Central memory CD8-positive, alpha-beta T cell (primary cell): ENCODE data around the gene PDGFD.

Experiments used
- ATAC-seq: fragments of 150-1000 bp; cut with Tn5 transposase; replicated peaks from 2 replicates; pipeline ENCODE4 v1.10.0; 2022; ENCODE audit warnings: mild to moderate bottlenecking, moderate FRiP score, moderate number of reproducible peaks; ENCODE audit not compliant: poor library complexity, severe bottlenecking; ENCODE audit errors: extremely low read depth
- DNase-seq, 2 donors: peaks; one replicate each; pipeline ENCODE4 v3.0.0; 2021; ENCODE audit warnings: low spot score in 2 of 2
- H3K27ac Mint-ChIP-seq: one replicate; pipeline ENCODE4 v1.8.0; 2022; ENCODE audit warnings: low read depth, mild to moderate bottlenecking, moderate library complexity, mixed read lengths
- H3K27me3 Mint-ChIP-seq: one replicate; pipeline ENCODE4 v1.8.0; 2022; ENCODE audit warnings: mixed read lengths
- H3K36me3 Mint-ChIP-seq: one replicate; pipeline ENCODE4 v1.8.0; 2022; ENCODE audit warnings: mild to moderate bottlenecking, moderate library complexity, mixed read lengths; ENCODE audit not compliant: insufficient read depth
- H3K4me1 Mint-ChIP-seq: one replicate; pipeline ENCODE4 v1.8.0; 2022; ENCODE audit warnings: mixed read lengths
- H3K4me3 Mint-ChIP-seq: one replicate; pipeline ENCODE4 v1.8.0; 2022; ENCODE audit warnings: mild to moderate bottlenecking, moderate library complexity, mixed read lengths
- H3K9me3 Mint-ChIP-seq: one replicate; pipeline ENCODE4 v1.8.0; 2022; ENCODE audit warnings: mixed read lengths

Gene PDGFD

DNA sequence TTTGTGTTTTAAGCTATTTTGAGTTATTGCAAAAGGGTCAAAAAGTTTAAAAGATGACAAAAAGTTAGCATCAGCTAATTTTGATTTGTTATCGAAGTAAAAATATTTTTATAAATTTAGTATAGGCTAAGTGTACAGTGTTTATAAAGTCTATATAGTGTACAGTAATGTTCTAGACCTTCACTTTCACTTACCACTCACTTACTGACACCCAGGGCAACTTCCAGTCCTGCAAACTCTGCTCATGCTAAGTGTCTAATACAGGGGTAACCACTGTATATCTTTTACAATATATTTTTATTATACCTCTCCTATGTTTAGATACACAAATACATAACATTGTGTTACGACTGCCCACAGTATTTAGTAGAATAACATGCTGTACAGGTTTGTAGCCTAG lies 59.7 kb downstream of the PDGFD start:
- Mint-ChIP-seq H3K27ac (no peak overlapping the region), H3K36me3 (no peaks in the 10 kb centered on the region), H3K4me3 (no peak overlapping the region), H3K9me3 (no peaks in the 10 kb centered on the region), H3K27me3 (no peaks in the 10 kb centered on the region), H3K4me1 (no peaks in the 10 kb centered on the region)
- no peak for DNase-seq
- no peak for ATAC-seq

DNA sequence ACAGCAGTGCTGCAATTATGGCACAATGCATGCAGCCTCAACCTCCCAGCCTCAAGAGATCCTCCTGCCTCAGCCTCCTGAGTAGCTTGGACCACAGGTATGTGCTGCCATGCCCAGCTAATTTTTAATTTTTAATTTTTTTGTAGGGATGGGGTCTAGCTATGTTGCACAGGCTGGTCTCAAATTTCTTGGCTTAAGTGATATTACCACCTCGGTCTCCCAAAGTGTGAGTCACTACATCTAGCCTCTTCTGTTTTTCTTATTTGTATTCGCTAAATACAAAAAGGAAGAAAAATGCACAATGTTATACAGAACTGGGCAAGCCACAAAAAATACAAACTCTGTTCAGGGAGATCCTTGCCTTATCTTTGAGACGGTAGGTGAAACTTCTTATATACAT lies 65.4 kb downstream of the PDGFD start:
- no peak overlapping the region for H3K27ac Mint-ChIP-seq
- DNase-seq (no peak), ATAC-seq (no peak)
- H3K9me3 Mint-ChIP-seq = peaks cover 6% of the 10 kb centered on the region
- no peaks in the 10 kb centered on the region for H3K27me3 Mint-ChIP-seq
- H3K4me1 Mint-ChIP-seq = peaks cover 9% of the 10 kb centered on the region
- no peaks in the 10 kb centered on the region for H3K36me3 Mint-ChIP-seq
- no peak overlapping the region for H3K4me3 Mint-ChIP-seq

DNA sequence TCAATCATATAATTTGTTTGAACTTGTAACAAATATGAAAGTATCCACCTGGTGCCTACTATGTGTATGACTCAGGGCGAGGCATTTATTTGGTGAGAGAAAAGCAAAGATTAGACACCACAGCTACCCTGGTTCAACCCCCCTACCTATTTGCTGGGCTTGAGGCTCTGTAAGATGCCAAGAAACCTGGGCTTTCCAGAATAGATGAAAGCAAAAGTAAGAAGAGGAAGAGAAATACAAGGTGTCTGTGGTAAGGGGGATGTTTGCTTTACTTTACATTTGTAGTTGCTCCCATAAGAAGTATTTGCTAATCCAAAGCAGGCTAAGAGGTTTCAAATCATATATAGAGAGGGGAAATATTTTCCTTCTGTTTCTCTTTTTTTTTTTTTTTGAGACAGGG lies 65.8 kb downstream of the PDGFD start:
- ATAC-seq (no peak), DNase-seq (no peak)
- Mint-ChIP-seq H3K4me1 (peaks cover 10% of the 10 kb centered on the region), H3K36me3 (no peaks in the 10 kb centered on the region), H3K4me3 (no peak overlapping the region), H3K9me3 (peaks cover 6% of the 10 kb centered on the region), H3K27ac (no peak overlapping the region), H3K27me3 (no peaks in the 10 kb centered on the region)

DNA sequence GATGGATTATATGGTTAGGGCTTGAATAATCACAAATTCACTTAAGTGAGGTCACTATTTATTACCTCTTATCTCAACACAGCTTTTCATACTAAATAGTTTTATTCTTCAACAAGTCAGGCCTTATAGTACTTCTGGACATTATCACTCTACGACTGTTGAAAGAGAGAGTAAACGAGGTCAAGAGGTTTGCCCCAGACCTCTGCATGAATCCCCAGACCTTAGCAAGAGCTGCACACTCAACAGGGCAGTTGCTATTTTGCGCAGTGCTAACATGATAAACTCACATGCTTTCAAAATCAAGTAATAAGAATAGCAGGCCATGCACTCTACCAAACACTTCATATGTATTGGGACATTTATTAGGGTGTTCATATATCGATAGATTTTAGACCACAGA lies 67.0 kb downstream of the PDGFD start:
- H3K9me3 Mint-ChIP-seq = peaks cover 6% of the 10 kb centered on the region
- DNase-seq (no peak), ATAC-seq (no peak)
- no peak overlapping the region for H3K27ac Mint-ChIP-seq
- H3K27me3 Mint-ChIP-seq = no peaks in the 10 kb centered on the region
- H3K4me1 Mint-ChIP-seq = peaks cover 10% of the 10 kb centered on the region
- H3K4me3 Mint-ChIP-seq = no peak overlapping the region
- H3K36me3 Mint-ChIP-seq = no peaks in the 10 kb centered on the region

DNA sequence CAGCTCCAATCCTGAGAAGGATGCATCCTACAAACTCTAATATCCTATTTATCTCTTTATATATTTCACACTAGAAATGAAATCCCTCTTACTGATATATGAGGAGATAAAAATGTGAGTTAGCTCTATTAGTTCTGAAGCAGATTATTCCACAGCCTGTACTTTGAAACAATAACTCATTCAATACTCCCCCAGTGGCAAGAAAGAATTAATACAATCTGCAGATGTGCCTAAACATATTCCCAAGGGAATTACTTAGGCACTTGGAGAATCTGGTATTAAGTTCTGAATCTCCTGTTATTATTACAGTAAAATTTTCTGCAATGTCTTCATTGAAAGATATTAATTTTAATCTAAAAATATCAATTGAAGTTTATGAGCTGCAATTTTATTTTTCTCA lies 68.2 kb downstream of the PDGFD start:
- H3K27me3 Mint-ChIP-seq = no peaks in the 10 kb centered on the region
- H3K4me3 Mint-ChIP-seq = no peak overlapping the region
- no peak for DNase-seq
- no peaks in the 10 kb centered on the region for H3K36me3 Mint-ChIP-seq
- H3K4me1 Mint-ChIP-seq = peaks cover 10% of the 10 kb centered on the region
- H3K9me3 Mint-ChIP-seq = peaks cover 6% of the 10 kb centered on the region
- H3K27ac Mint-ChIP-seq = no peak overlapping the region
- ATAC-seq = no peak

DNA sequence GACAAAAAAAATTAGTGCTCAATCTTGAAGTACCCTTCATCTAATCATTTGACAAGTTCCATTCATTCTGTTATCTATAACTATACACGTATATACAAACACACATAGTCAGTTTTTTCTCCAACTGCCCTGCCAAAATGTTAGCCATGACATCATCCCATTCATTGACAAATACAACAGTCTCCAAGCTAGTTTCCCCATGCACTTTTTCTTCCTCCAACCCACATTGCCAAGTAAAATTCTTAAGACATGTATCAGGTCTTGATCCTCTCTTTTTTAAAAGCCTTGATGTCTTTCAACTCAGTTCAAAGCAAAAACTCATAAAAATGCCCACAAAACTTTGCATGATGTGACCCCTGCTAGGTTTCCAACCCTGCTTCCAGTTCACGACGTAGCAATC lies 69.4 kb downstream of the PDGFD start:
- H3K27ac Mint-ChIP-seq = no peak overlapping the region
- no peak for DNase-seq
- H3K27me3 Mint-ChIP-seq = no peaks in the 10 kb centered on the region
- H3K9me3 Mint-ChIP-seq = peaks cover 6% of the 10 kb centered on the region
- no peaks in the 10 kb centered on the region for H3K36me3 Mint-ChIP-seq
- ATAC-seq = no peak
- no peak overlapping the region for H3K4me3 Mint-ChIP-seq
- peaks cover 10% of the 10 kb centered on the region for H3K4me1 Mint-ChIP-seq

DNA sequence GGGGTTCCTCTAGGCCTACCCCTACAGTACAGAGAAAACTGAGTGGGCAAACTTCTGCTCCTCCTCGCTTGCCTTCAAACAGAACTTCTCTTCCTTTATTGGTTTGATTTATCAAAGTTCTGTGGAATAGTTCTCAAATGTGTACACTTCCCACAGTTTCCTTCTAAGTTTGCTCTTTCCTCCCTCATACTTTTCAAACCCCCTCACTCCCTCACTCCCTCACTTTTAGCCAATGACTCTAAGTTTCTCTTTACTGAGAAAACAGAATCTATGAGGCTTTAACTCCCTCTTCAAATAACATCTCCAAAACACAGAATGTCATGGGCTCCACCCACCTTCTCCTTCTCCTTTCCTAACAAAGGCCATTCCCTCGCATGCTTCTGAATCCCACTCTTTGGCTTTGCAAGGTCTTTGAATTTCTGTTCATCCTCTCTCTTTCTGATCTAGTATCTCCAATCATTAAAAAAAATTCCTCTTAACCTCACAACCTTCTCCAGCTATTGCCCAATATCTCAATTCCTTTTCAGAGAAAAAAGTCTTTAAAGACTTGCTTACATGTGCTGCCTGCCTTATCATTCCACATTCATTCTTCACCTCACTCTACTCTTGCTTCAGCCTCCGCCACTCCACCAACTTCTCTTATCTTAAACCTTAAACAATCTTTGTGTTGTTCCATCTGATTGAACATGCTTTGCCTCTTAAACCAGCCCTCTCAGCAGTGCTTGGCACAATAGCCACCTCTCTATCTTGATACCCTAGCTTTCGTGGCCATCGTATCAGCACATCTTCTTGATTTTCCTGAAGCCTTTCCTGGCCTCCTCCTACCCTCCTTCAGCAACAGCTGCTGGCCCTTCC lies 70.3 kb downstream of the PDGFD start:
- Mint-ChIP-seq H3K27me3 (no peaks in the 10 kb centered on the region), H3K4me1 (peaks cover 10% of the 10 kb centered on the region), H3K4me3 (no peak overlapping the region), H3K36me3 (peaks cover under 1% of the 10 kb centered on the region), H3K9me3 (peaks cover 6% of the 10 kb centered on the region), H3K27ac (no peak overlapping the region)
- DNase-seq (no peak), ATAC-seq (no peak)

DNA sequence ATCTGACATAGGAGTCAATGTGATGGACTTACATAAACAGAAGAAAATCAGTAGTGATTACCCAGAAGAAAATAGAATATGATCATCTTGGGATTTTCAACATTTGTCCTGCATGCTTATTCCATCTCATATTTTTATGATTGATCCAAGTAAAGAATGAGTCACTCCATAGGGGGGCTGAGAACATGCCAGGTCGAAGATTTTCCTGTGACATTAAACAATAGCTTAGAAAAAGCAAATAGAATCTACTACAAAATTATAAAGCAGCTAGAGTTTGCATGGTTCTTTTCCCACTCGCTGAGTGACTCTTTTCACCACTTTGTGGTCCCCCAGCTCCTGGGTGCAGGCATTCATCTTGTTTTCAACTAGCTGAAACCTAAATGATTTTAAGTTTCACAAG lies 71.2 kb downstream of the PDGFD start:
- H3K9me3 Mint-ChIP-seq = peaks cover 6% of the 10 kb centered on the region

DNA sequence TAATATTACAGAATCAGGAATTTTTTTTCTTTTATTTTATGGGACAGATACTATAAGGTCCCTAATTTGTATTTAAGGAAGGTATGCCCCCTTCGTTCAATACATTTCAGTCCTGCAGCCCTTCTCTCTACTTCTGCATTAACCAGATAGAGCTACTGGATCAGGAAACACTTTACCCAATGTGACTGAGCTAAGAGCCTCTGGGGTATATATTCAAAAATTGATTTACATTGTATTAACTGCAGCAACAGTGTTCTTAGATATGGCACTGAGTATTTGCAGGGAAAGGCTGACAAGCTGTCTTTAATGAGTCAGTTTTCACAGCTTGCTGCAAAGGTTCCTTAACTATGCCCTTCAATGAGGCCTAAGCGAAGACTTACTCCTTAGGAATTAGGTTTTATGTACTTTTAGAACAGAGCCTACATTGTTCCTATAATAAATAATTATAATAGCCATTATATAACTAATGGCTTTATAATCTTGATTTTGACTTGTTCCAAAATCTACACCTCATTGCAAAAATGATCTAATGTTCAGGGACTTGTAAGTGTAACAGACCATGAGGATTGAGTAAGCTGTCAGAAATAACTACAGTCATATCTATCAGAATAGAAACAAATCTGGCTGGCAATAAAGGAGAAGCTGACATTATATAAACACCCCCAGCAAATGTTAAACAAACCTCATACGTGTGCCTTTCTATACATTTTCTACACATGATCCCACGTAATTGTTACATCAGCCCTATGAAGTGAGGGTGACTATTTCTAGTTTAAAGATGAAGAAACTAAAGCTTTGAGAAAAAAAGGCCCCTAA lies 72.5 kb downstream of the PDGFD start:
- DNase-seq = no peak
- H3K4me3 Mint-ChIP-seq = no peak overlapping the region
- H3K4me1 Mint-ChIP-seq = peaks cover 10% of the 10 kb centered on the region

More for the DNA sequence above, 71.2 kb downstream of the PDGFD start:
- Mint-ChIP-seq H3K27ac (no peak overlapping the region), H3K27me3 (no peaks in the 10 kb centered on the region), H3K4me3 (no peak overlapping the region), H3K4me1 (peaks cover 10% of the 10 kb centered on the region), H3K36me3 (peaks cover 2% of the 10 kb centered on the region)
- ATAC-seq (no peak), DNase-seq (no peak)

DNA sequence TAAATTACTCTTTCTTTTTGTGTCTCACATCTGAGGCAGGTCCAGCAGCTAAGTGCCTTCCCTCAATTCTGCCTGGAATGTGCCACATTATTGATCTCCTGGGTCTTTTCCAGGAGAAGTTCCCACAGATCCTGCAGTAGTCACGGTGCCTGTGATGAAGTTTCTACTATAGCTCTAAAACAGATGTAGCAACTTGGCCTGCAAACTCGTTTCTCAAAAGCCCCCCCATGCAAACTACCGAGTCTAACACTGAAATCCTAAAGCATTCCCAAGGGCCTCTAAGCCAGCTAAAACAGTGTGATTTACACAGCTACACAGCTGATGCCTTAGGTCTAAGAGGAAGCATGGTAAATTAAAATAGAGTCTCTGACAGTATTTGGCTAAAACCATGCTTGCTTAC lies 73.2 kb downstream of the PDGFD start:
- peaks cover 2% of the 10 kb centered on the region for H3K36me3 Mint-ChIP-seq
- ATAC-seq = no peak
- H3K27me3 Mint-ChIP-seq = no peaks in the 10 kb centered on the region
- H3K4me3 Mint-ChIP-seq = no peak overlapping the region
- peaks cover 6% of the 10 kb centered on the region for H3K9me3 Mint-ChIP-seq
- H3K27ac Mint-ChIP-seq = no peak overlapping the region
- DNase-seq = no peak
- peaks cover 10% of the 10 kb centered on the region for H3K4me1 Mint-ChIP-seq

More for the DNA sequence above, 72.5 kb downstream of the PDGFD start:
- H3K9me3 Mint-ChIP-seq = peaks cover 6% of the 10 kb centered on the region
- ATAC-seq = no peak
- H3K27me3 Mint-ChIP-seq = no peaks in the 10 kb centered on the region
- no peak overlapping the region for H3K27ac Mint-ChIP-seq
- peaks cover 2% of the 10 kb centered on the region for H3K36me3 Mint-ChIP-seq

DNA sequence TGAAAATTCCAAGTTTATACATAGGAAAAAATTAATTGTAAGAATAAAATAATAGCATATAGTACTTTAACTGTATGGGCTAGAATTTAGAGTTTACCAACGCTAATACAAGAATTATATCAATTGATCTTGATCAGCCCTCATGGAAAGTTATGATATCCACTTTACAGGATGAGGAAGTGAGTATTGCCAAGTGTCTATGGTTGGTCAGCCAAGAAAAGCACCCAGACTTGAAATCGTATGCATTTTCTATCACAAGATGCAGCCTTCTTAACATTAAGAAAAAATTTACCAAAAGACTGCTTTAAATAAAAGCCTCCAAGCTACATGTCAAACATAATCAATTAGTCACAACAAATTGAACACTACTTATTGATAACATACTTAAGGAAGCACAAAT lies 74.5 kb downstream of the PDGFD start:
- Mint-ChIP-seq H3K9me3 (peaks cover 6% of the 10 kb centered on the region), H3K4me3 (no peak overlapping the region), H3K27ac (no peak overlapping the region), H3K4me1 (peaks cover 9% of the 10 kb centered on the region), H3K36me3 (peaks cover 2% of the 10 kb centered on the region), H3K27me3 (no peaks in the 10 kb centered on the region)
- DNase-seq = no peak
- no peak for ATAC-seq

DNA sequence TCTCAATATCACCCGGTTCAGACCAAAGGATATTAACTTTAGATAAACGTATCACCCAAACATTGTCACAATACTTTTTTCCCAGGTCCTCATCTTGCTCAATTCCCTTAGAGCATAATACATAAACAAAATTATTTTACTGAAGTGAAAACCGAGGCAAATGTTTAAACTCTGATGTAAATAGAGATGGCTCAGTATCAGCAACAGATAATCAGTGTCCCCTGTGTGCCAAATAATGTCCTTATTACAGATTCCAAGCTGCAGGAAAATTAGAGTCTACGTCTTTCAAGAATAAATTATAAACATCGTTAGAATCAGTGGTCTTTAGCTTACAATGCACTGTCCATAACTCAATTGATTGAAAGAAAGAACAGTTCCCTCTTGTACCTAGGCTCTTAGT lies 77.3 kb downstream of the PDGFD start:
- peaks cover 2% of the 10 kb centered on the region for H3K36me3 Mint-ChIP-seq
- DNase-seq (no peak), ATAC-seq (no peak)
- no peaks in the 10 kb centered on the region for H3K9me3 Mint-ChIP-seq
- H3K27ac Mint-ChIP-seq = no peak overlapping the region
- no peak overlapping the region for H3K4me3 Mint-ChIP-seq
- no peaks in the 10 kb centered on the region for H3K27me3 Mint-ChIP-seq
- H3K4me1 Mint-ChIP-seq = no peaks in the 10 kb centered on the region

DNA sequence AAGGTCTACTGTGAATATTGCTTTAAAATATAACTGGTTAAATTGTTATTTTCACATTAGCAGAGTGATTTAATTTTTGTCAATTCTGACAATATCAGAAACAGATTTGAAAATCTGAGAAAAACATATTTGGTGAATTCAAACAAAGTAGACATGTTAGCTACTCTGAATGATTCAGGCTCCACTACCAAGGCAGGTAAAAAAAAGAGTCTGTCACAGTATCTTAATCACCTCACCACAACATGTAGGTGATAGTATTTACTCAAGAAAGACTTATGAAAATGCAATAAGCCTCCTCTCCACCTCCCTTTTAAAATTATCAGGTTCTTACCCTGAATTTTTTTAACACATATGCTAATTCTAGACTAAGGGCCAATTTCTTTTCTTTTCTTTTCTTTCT lies 85.0 kb downstream of the PDGFD start:
- Mint-ChIP-seq H3K4me1 (no peaks in the 10 kb centered on the region), H3K27me3 (no peaks in the 10 kb centered on the region), H3K36me3 (no peaks in the 10 kb centered on the region), H3K9me3 (no peaks in the 10 kb centered on the region), H3K27ac (no peak overlapping the region), H3K4me3 (no peak overlapping the region)
- no peak for DNase-seq
- ATAC-seq = no peak
